K562 (cell line): ENCODE measurements around the gene HSD11B1. TPM values are rescaled to one million over a fixed set of nuclear protein-coding genes. Genes with fewer than 3 reads are reported as not detected.

Experiments used
- FOSL1 ChIP-seq: fragments of 200-800 bp; sonication (Bioruptor generic); conservative IDR thresholded peaks from 2 replicates; pipeline ENCODE4 v1.6.1; 2016; ENCODE audit warnings: missing genetic modification characterization, missing compliant biosample characterization
- MECOM ChIP-seq: fragments of 250-450 bp; sonication (Bioruptor Pico); IDR thresholded peaks from 2 replicates; pipeline ENCODE4 v1.8.0; 2022; ENCODE audit warnings: inconsistent platforms
- ZNF609 ChIP-seq: sonication (generic); formaldehyde crosslinking; IDR thresholded peaks from 2 replicates; pipeline ENCODE4 v1.8.1; 2023; ENCODE audit warnings: missing genetic modification reagents, mild to moderate bottlenecking, borderline replicate concordance
- polyA plus RNA-seq, 8 experiments: library from polyadenylated mRNA; depleted of rRNA in 4 of 8; stranded (reverse) in 5 of 8; unstranded in 3 of 8; fragments of >200 nt; fragmentation: Nextera tagmentation in 2 of 8; fragmentation: Illumina TruSeq in 1 of 8; extraction: Ambion mirVana in 2 of 8; extraction: Trizol in 1 of 8; gene quantifications; 2 replicates each; pipeline versions ENCODE4 v1.2.1 to v1.2.3, GENCODE V29; 2011 to 2014; ENCODE audit warnings: inconsistent platforms in 1 of 8, missing spikeins in 1 of 8
- total RNA-seq, 7 experiments: library from RNA; depleted of rRNA in 6 of 7; stranded (reverse); fragments of >200 nt in 6 of 7; fragmentation: Illumina TruSeq in 2 of 7; extraction: Trizol in 2 of 7; gene quantifications; 2 replicates each; pipeline versions ENCODE4 v1.2.1 to v1.2.3, GENCODE V29; 2011 to 2021; ENCODE audit warnings: low replicate concordance in 1 of 7

The HSD11B1 gene
- total and polyA plus RNA-seq, 9 of the 15 experiments (the other 6 are each of a cell fraction or from before 2014, with no cell fraction given): 0.04 to 0.16 TPM; not detected in 7

- TF ChIP-seq ZNF609 (no peak), FOSL1 (peak; percentile 93), MECOM (CRISPR knock-in tag) (0 out of 2 replicates have a peak, but pooled peaks have one; percentile 9)
Measured at GRCh38 chr1:209672705-209673630, 31.7 kb upstream of the HSD11B1 start (continued).
